ENCODE data around the gene COL6A5.

Gene COL6A5

DNA sequence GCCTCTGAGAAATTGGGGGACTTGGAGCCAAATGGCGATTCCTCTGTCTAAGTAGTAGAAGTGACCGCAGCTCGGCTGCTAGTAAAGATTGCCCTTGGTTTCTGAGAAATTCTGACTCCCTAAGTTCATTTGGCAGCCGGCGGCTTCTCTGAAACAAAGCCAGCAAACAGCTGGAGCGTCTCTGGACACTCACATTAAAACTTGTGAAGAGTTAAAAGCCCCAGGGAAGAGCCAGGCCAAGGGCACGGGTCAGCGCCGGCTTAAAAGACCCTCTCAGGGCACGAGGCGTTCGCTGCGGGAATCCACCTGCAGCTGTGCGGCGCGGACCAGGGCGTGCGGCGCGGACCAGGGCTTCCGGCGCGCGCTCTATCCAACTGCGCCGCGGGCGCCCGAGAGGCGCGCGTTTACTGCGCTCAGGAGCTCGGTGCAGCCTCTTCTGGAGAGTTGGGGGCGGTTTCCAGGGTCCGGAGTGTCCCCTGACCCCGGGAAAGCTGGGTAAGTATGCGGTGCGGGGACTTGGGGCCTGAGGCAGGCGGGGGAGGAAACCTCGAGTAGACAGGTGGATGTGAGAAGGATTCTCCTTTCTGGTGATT lies at the start of gene COL6A5:
TSS of gene COL6A5 (plus strand) at position 186 of the 593 bp plus-strand sequence. CDS start 27,967 bp downstream, outside the sequence.
- TF ChIP-seq, protein P1, sequence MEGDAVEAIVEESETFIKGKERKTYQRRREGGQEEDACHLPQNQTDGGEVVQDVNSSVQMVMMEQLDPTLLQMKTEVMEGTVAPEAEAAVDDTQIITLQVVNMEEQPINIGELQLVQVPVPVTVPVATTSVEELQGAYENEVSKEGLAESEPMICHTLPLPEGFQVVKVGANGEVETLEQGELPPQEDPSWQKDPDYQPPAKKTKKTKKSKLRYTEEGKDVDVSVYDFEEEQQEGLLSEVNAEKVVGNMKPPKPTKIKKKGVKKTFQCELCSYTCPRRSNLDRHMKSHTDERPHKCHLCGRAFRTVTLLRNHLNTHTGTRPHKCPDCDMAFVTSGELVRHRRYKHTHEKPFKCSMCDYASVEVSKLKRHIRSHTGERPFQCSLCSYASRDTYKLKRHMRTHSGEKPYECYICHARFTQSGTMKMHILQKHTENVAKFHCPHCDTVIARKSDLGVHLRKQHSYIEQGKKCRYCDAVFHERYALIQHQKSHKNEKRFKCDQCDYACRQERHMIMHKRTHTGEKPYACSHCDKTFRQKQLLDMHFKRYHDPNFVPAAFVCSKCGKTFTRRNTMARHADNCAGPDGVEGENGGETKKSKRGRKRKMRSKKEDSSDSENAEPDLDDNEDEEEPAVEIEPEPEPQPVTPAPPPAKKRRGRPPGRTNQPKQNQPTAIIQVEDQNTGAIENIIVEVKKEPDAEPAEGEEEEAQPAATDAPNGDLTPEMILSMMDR (IDR thresholded peaks at IDR 0.05; ENCODE audit: borderline replicate concordance, control extremely low read depth, extremely low read depth, insufficient read depth, missing control alignments): no peak
- DNase-seq (ENCODE audit: low spot score): no peak
- in situ Hi-C loops (cut with MboI; ENCODE audit: low sequenced_read_pairs, unreplicated experiment): no loop called here

DNA sequence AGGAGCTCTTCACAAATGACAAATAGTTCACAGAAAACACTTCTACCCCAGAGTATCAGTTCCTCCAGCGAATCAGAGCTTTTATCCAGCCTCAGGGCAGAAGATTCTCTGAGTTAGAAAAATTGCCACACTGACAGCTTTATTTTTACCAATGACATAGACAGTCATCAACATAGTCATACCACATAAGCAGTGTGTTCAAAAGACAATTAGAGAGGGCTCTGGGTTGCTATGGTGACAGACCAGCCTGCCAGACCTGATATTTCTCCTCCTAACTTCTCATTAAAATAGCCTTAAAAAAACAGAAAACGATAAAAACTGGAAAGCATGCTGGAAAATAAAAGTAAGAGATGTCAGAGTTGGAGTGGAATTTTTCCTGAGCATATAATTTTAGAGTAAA lies 45.9 kb upstream of the COL6A5 start:
- TF ChIP-seq, protein P1 (IDR thresholded peaks at IDR 0.05; ENCODE audit: borderline replicate concordance, control extremely low read depth, extremely low read depth, insufficient read depth, missing control alignments): no peak

DNA sequence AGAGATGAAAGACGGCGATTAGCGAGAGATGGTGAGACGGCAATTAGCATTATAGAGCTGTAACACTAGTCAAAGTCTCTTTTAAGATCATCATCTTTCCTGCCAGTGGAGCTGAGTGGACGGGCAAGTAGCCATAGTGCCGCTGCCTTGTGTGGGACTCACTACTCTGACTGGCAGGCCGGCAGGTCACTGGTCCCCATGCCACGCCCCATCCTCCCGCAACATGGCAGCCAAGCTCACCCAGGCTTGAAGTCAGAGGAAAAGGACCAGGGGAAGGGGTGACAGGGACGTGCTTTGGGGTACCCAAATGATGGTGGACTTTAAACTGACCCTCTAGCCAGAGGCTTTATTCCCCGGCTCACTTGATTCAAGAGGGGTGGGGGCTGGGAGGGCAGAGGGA lies 44.6 kb upstream of the COL6A5 start:
- DNase-seq (ENCODE audit: low spot score): no peak
- in situ Hi-C loops (cut with MboI; ENCODE audit: low sequenced_read_pairs, unreplicated experiment): no loop called here
- TF ChIP-seq, protein P1 (IDR thresholded peaks at IDR 0.05; ENCODE audit: borderline replicate concordance, control extremely low read depth, extremely low read depth, insufficient read depth, missing control alignments): no peak

More for the DNA sequence above, 45.9 kb upstream of the COL6A5 start:
- DNase-seq (ENCODE audit: low spot score): no peak
- in situ Hi-C loops (cut with MboI; ENCODE audit: low sequenced_read_pairs, unreplicated experiment): no loop called here

- DNase-seq (ENCODE audit: low spot score): no peak
- in situ Hi-C loops (cut with MboI; ENCODE audit: low sequenced_read_pairs, unreplicated experiment): no loop called here
- TF ChIP-seq, protein P1 (IDR thresholded peaks at IDR 0.05; ENCODE audit: borderline replicate concordance, control extremely low read depth, extremely low read depth, insufficient read depth, missing control alignments): no peak
Measured at GRCh38 chr3:130310109-130310508, 35.4 kb upstream of the COL6A5 start.

DNA sequence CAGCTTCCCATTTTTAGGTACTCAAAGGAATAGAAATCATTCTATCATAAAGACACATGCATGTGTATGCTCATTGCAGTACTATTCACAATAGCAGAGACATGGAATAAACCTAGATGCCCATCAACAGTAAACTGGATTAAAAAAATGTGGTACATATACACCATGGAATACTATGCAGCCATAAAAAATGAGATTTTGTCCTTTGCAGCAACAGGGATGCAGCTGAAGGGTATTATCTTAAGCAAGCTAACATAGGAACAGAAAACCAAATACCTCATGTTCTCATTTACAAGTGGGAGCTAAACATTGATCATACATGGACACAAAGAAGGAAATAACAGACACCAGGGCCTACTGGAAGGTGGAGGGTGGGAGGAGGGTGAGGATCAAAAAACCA lies 33.1 kb upstream of the COL6A5 start:
- no peak for DNase-seq (ENCODE audit: low spot score)
- TF ChIP-seq, protein P1 (IDR thresholded peaks at IDR 0.05; ENCODE audit: borderline replicate concordance, control extremely low read depth, extremely low read depth, insufficient read depth, missing control alignments): no peak
- in situ Hi-C loops (cut with MboI; ENCODE audit: low sequenced_read_pairs, unreplicated experiment): no loop called here

GRCh38 chr3:130316169-130316568 lies 29.3 kb upstream of the COL6A5 start:
- in situ Hi-C loops (cut with MboI; ENCODE audit: low sequenced_read_pairs, unreplicated experiment): no loop called here
- TF ChIP-seq, protein P1 (IDR thresholded peaks at IDR 0.05; ENCODE audit: borderline replicate concordance, control extremely low read depth, extremely low read depth, insufficient read depth, missing control alignments): no peak
- no peak for DNase-seq (ENCODE audit: low spot score)

Data from GM13976 (cell line).